GM18502 (cell line): ENCODE data around the gene MYO1B.
"Not testable (repeated sequence)": the region's sequence is repeated elsewhere in the genome, so short reads cannot be mapped to it uniquely, and the experiment has no call there.

ENCODE experiments used
- ATAC-seq: cut with Tn5 transposase; IDR thresholded peaks from one replicate; pipeline ENCODE4 v1.9.1; 2021; ENCODE audit warnings: mild to moderate bottlenecking; ENCODE audit not compliant: unreplicated experiment, poor library complexity

Gene MYO1B

GRCh38 chr2:191432121-191432520, 186.9 kb downstream of the MYO1B start:
- ATAC-seq, result no peak

- no peak for ATAC-seq
Observed at GRCh38 chr2:191434072-191434471, 188.9 kb downstream of the MYO1B start.

- no peak for ATAC-seq
Observed at GRCh38 chr2:191435141-191435540, 189.9 kb downstream of the MYO1B start.

GRCh38 chr2:191436368-191437055, 191.3 kb downstream of the MYO1B start:
- ATAC-seq, result no peak

- ATAC-seq, result no peak
Observed at GRCh38 chr2:191439481-191439880, 194.3 kb downstream of the MYO1B start.

GRCh38 chr2:191441496-191442214, 196.5 kb downstream of the MYO1B start:
- no peak for ATAC-seq

- ATAC-seq, result no peak
Observed at GRCh38 chr2:191443446-191443845, 198.2 kb downstream of the MYO1B start.

- ATAC-seq, result no peak
Observed at GRCh38 chr2:191446910-191447309, 201.7 kb downstream of the MYO1B start.

- ATAC-seq, result no peak
Observed at GRCh38 chr2:191451116-191451515, 205.9 kb downstream of the MYO1B start.

- ATAC-seq, result no peak
Observed at GRCh38 chr2:191452065-191452464, 206.9 kb downstream of the MYO1B start.

- no peak for ATAC-seq
Observed at GRCh38 chr2:191453761-191454160, 208.6 kb downstream of the MYO1B start.

- not testable (repeated sequence) for ATAC-seq
Observed at GRCh38 chr2:191456506-191456905, 211.3 kb downstream of the MYO1B start.

GRCh38 chr2:191459158-191459557, 214.0 kb downstream of the MYO1B start:
- no peak for ATAC-seq

GRCh38 chr2:191462370-191462769, 217.2 kb downstream of the MYO1B start:
- ATAC-seq, result no peak

GRCh38 chr2:191463790-191464189, 218.6 kb downstream of the MYO1B start:
- no peak for ATAC-seq

GRCh38 chr2:191465766-191466420, 220.7 kb downstream of the MYO1B start:
- no peak for ATAC-seq

- no peak for ATAC-seq
Observed at GRCh38 chr2:191467113-191467512, 221.9 kb downstream of the MYO1B start.

GRCh38 chr2:191470306-191470705, 225.1 kb downstream of the MYO1B start:
- no peak for ATAC-seq

- no peak for ATAC-seq
Observed at GRCh38 chr2:191474464-191474863, 229.3 kb downstream of the MYO1B start.
